ENCODE measurements around the gene SLAMF8. TPM values are rescaled to one million over a fixed set of nuclear protein-coding genes. Genes with fewer than 3 reads are reported as not detected.

Gene SLAMF8
- under 0.01 and 0.36 TPM in 2 replicates for total RNA-seq

GRCh38 chr1:159826441-159827101 lies at the start of gene SLAMF8:
Gene SLAMF8 (plus strand): TSS chr1:159826873. CDS start chr1:159826899, 26 bp downstream.
- Histone ChIP-seq H4K20me1 (ENCODE audit: insufficient read depth, low read length) (no peaks in the 10 kb centered on the region), H3K4me1 (ENCODE audit: insufficient read depth, low read length) (peaks cover 6% of the 10 kb centered on the region), H3K36me3 (ENCODE audit: insufficient read depth, low read length) (no peaks in the 10 kb centered on the region), H3K4me2 (ENCODE audit: insufficient read depth, low read length) (no peak within 1 kb of the TSS), H3K27ac (ENCODE audit: low read depth, low read length) (no peak within 1 kb of the TSS), H3K27me3 (ENCODE audit: insufficient read depth, low read length) (peaks cover 21% of the 10 kb centered on the region), H3K79me2 (ENCODE audit: insufficient read depth, low read length) (no peaks in the 10 kb centered on the region), H3K4me3 (ENCODE audit: insufficient read depth, low read length) (no peak within 1 kb of the TSS), H3K9me3 (ENCODE audit: low read depth, low read length) (no peaks in the 10 kb centered on the region), H2AFZ (ENCODE audit: low read length) (no peak within 1 kb of the TSS)
- no peak for TF ChIP-seq CTCF (IDR thresholded peaks at IDR 0.05; ENCODE audit: extremely low read depth, low read depth, low read length)
- DNase-seq (ENCODE audit: insufficient read length, low spot score, missing footprints), result no peak

GRCh38 chr1:159778266-159778665 lies 48.4 kb upstream of the SLAMF8 start:
- H3K9me3 ChIP-seq (ENCODE audit: low read depth, low read length), result no peaks in the 10 kb centered on the region

GRCh38 chr1:159779403-159779851 lies 47.2 kb upstream of the SLAMF8 start:
- H3K9me3 ChIP-seq (ENCODE audit: low read depth, low read length), result no peaks in the 10 kb centered on the region
- peaks cover 2% of the 10 kb centered on the region for H3K79me2 ChIP-seq (ENCODE audit: insufficient read depth, low read length)
- H2AFZ ChIP-seq (ENCODE audit: low read length), result no peak overlapping the region
- no peaks in the 10 kb centered on the region for H3K36me3 ChIP-seq (ENCODE audit: insufficient read depth, low read length)
- no peak overlapping the region for H3K4me3 ChIP-seq (ENCODE audit: insufficient read depth, low read length)
- DNase-seq (ENCODE audit: insufficient read length, low spot score, missing footprints), result peak; percentile 78
- H3K4me1 ChIP-seq (ENCODE audit: insufficient read depth, low read length), result peaks cover 15% of the 10 kb centered on the region
- H3K4me2 ChIP-seq (ENCODE audit: insufficient read depth, low read length), result peak overlapping the region; percentile 51
- H3K27ac ChIP-seq (ENCODE audit: low read depth, low read length), result peak overlapping the region; percentile 58
- no peak for TF ChIP-seq CTCF (IDR thresholded peaks at IDR 0.05; ENCODE audit: extremely low read depth, low read depth, low read length)
- no peaks in the 10 kb centered on the region for H3K27me3 ChIP-seq (ENCODE audit: insufficient read depth, low read length)
- H4K20me1 ChIP-seq (ENCODE audit: insufficient read depth, low read length), result no peaks in the 10 kb centered on the region

More at GRCh38 chr1:159778266-159778665, 48.4 kb upstream of the SLAMF8 start:
- DNase-seq (ENCODE audit: insufficient read length, low spot score, missing footprints), result no peak
- Histone ChIP-seq H2AFZ (ENCODE audit: low read length) (no peak overlapping the region), H3K4me3 (ENCODE audit: insufficient read depth, low read length) (no peak overlapping the region), H3K36me3 (ENCODE audit: insufficient read depth, low read length) (no peaks in the 10 kb centered on the region), H3K27me3 (ENCODE audit: insufficient read depth, low read length) (no peaks in the 10 kb centered on the region), H3K4me1 (ENCODE audit: insufficient read depth, low read length) (peaks cover 15% of the 10 kb centered on the region), H4K20me1 (ENCODE audit: insufficient read depth, low read length) (no peaks in the 10 kb centered on the region), H3K27ac (ENCODE audit: low read depth, low read length) (no peak overlapping the region), H3K79me2 (ENCODE audit: insufficient read depth, low read length) (peaks cover 2% of the 10 kb centered on the region), H3K4me2 (ENCODE audit: insufficient read depth, low read length) (no peak overlapping the region)
- no peak for TF ChIP-seq CTCF (IDR thresholded peaks at IDR 0.05; ENCODE audit: extremely low read depth, low read depth, low read length)

All from osteoblast (primary cell).